GM21515 (cell line): ENCODE data around the gene CTTN.
"Not testable (repeated sequence)": the region's sequence is repeated elsewhere in the genome, so short reads cannot be mapped to it uniquely, and the experiment has no call there.

Experiments
- ATAC-seq: cut with Tn5 transposase; IDR thresholded peaks from one replicate; pipeline ENCODE4 v1.9.1; 2021; ENCODE audit not compliant: unreplicated experiment

The CTTN gene

GRCh38 chr11:70378506-70379134 lies 19.7 kb upstream of the CTTN start:
- ATAC-seq: no peak

DNA sequence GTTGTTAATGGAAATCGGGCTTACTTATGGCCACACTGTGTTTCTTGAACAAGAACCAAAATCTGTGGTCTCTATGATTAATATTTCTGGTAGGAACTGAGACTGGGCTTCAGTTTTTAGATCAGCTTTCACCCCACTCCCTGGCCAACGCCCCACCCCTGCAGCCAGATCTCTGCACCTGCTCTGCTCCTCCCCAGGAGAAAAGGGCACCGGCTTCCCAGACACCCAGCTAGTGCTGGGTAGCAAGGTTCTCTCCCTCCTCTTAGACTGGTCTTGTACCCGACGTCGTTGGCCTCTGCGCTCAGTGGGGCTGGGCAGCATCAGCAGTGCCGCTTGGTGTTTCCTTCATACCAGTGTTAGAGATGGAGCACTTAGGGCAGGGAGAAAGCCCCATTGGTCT lies 17.0 kb upstream of the CTTN start:
- ATAC-seq: no peak

GRCh38 chr11:70381872-70382861 lies 16.2 kb upstream of the CTTN start:
- ATAC-seq: no peak

DNA sequence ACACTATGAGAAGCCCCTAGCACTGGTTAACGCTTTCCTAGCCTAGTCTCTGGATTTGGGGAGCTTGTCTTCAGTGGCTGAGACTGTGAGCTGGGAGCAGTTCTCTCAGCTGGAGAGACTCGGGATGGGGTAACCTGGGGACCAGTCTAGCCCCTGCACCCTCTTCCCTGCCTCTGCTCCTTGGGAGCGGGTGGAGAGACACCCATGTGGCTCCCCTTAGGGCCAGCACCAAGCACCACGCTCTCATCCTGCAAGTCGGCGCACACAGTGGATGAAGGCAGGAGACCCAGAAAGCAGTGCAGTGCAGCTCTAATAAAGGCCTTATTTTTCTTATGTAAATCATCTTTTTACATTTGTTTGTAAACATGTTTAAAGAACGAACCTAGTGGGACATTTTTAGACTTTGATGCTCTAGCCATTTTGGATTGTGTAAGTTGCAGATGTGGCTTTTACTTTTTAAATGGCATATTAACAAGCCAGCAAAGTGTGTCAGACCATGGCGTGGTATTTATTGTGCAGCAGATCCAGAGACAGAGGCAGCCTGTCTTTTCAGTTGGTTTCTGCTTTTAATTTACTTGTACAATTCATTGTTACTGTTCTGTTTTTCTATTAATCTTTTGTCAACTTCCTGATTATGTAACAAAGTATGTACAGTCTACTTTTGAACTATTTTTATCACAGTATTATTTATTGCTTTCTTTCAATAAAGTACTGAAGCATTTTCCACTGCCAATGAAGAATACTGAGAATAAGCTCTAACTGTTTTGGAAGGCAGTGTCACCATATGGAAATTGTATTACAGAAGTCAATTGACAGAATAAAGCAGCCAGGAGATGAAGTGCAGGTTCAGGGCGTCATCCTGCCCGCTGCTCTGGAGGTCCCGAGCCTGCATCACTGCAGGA lies 14.4 kb upstream of the CTTN start:
- ATAC-seq: no peak

DNA sequence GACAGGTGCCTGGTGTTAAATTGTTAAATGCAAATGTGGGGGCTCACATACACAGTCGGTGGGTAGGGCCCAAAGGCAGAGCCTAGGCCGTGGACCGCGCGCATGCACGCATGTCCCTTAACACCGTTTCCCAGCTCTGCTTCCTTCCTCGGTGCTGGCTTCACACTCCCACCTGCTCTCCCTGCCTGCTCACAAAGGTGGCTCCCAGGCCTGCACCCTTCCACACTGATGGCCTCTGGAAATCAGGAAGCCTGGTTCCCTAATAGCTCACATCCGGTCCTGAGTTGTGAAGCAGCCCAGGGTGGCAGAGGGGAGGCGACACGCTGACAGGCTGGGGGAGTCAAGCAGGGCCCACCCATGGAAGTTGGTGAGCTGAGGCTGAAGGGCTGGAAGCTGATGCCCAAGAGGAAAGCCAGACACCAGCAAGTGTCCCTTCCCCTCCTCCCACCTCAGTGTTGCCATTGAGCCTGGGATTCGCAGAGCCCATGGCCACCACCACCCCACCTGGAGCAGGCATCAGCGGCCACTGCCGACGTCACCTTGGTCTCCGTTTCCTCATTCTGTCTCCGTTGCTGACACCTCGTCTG lies 13.7 kb upstream of the CTTN start:
- no peak for ATAC-seq

DNA sequence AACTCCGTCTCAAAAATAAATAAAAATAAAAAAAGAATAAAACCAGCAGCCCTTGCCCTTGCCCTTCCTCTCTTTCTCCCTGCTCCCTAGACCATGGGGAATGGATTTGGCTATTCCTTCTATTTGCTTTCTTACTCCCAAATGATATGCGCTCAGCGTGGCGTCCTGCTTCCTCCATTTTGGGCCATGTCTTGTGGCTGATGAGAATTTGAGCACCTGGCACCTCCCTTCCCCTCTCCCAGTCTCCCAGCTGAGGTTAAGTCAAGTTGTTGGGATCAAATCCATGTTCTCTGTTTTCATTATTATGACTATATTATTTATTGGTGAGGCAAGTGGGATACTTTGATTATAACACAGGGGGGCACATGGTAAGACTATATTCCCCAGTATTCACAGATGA lies 10.8 kb upstream of the CTTN start:
- ATAC-seq: no peak

- no peak for ATAC-seq
Measured at GRCh38 chr11:70389201-70389600, 9.1 kb upstream of the CTTN start.

- not testable (repeated sequence) for ATAC-seq
Measured at GRCh38 chr11:70390882-70391281, 7.4 kb upstream of the CTTN start.

DNA sequence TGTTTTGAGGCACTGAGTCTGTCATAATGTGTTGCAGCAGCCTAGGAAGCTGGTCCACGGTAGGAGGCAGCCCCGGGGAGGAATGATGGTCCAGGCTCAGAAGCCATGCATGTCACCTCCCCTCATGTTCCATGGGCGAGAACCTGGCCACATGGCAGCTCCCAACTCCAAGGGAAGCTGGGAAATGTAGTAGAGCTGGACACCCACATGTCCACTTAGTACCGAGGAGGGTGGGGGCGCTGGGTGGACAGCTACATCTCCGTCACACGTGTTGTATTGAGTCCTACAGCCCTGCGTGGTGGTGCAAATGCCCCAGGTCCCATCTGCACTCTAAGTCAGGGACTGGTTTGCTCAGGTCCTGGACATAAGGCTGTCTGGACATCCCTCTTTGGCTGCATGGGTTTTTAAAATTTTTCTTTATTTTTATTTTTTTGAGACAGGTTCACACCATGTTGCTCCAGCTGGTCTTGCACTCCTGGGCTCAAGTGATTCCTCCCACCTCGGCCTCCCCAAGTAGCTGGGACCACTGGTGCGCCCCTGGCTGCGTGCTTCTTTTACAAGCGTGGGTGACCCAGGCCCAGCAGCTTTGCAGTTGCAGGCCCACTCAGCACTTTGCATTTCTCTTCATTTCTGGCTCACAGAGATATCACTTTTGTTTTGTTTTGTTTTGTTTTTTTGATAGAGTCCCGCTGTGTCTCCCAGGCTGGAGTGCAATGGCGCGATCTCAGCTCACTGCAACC lies 3.9 kb upstream of the CTTN start:
- no peak for ATAC-seq

DNA sequence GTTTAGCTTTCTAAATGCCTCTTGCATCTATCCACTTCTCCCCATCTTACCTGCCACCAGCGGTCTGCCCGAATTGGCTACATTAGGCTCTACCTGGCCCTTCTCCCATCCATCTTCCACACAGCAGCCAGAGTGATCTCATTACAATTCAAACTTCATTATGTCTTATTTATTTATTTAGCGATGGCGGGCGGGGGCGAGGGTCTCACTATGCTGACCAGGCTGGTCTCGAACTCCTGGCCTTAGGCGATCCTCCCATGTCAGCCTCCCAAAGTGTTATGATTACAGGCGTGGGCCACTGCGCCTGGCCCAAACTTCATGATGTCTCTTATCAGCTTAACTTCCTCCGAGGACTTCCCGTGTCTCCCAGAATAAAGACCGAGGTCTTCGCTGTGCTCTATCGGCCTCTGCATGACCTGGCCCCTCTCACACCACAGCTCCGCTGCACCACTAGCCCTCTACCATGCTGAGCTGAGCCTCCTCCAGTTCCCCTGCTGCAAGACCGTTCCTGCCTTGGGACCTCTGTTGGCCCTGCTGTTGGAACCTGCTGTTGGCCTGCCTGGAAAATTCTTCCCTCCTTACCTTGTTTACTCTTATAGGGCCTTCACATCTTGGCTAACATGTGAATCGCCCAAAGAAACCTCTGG lies 870 bp upstream of the CTTN start:
- ATAC-seq: peak; percentile 22

DNA sequence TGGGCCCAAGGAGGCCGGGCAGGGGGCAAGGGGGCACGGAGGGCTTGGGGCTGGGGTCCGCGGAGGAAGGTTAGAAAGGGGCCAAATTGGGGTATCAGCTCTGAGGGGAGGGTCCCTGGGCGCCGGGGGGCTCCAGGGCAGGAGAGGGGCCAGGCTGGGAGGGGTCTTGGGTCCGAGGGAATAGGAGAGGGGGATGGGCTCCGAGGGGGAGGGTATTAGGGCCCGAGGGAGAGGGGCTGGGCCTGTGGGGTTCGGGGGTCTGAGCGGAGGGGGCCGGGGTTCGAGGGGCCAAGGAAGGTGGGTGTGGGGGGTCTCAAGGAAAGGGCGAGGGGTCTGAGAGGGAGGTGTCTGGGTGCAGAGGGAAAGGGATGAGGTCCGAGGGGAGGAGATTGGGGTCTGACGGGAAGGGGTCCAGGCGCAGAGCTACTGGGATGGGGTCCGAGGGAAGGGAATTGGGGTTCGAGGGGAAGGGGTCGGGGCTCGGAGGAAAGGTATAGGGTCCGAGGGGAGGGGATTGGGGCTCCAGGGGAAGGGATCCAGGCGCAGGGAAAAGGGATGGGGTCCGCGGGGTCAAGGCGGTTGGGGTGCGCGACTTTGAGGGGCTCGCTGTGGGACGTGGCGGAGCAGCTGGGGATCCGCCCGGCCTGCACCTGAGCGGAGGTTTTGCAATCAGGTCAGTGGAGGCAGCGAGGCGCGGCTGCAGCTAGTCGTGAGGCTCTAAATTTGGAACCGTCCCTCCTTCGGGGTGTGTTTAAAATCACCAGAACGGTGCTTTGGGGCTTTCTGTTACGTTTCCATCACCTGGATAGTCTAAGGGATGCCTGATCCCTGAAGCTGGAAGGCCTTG lies 728 bp downstream of the CTTN start:
- ATAC-seq: no peak

GRCh38 chr11:70399681-70400112 lies 1.4 kb downstream of the CTTN start:
- ATAC-seq: no peak

DNA sequence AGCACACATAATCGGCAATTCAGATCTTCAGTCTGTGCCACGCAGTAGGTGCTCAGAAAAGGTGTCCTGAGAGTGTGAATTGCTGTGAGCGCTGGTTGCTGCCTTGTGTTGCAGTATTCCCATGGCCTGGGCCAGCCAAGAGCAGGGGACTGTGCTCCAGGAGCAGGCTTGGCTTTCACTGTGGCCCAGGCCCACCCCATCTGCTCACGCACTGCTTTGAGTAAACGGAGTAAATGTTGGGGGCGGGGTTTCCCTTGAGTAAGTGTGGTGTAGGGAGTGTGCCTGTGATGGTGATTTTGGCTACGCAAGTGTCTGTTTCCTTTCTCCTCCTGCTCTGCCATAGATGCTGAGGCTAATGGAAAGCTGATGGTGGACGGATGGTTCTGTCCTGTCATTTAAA lies 2.3 kb downstream of the CTTN start:
- no peak for ATAC-seq

DNA sequence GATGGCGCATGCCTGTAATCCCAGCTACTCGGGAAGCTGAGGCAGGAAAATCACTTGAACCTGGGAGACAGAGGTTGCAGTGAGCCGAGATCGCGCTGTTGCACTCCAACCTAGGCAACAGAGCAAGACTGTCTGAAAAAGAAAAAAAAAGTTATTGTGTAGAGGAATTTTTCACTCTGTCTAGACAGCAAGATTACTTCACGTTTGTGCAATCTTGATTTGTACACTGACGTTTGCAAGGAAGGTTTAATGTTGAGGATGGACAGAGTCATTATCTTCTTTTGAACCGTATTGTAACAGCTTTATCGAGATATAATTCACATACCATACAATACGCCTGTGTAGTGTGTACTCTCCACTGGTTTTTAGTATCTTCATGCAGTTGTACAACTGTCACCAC lies 3.7 kb downstream of the CTTN start:
- ATAC-seq: no peak

DNA sequence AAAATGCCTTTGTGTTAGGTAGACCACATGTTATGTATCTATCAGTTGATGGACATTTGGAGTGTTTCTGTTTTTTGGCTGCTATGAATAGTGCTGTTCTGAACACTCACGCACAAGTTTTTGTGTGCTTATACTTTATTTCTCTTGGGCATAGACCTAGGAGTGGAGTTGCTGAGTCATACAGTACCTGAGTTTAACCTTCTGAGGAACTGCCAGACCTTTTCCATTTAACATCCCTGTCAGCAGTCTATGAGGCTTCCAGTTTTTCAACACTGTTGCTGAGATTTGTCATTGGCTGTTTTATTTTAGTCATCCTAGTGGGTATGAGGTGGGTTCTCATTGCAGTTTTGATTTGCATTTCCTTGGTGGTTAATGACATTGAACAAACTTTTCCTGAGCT lies 4.4 kb downstream of the CTTN start:
- ATAC-seq: no peak

GRCh38 chr11:70404244-70404643 lies 5.9 kb downstream of the CTTN start:
- ATAC-seq: no peak

DNA sequence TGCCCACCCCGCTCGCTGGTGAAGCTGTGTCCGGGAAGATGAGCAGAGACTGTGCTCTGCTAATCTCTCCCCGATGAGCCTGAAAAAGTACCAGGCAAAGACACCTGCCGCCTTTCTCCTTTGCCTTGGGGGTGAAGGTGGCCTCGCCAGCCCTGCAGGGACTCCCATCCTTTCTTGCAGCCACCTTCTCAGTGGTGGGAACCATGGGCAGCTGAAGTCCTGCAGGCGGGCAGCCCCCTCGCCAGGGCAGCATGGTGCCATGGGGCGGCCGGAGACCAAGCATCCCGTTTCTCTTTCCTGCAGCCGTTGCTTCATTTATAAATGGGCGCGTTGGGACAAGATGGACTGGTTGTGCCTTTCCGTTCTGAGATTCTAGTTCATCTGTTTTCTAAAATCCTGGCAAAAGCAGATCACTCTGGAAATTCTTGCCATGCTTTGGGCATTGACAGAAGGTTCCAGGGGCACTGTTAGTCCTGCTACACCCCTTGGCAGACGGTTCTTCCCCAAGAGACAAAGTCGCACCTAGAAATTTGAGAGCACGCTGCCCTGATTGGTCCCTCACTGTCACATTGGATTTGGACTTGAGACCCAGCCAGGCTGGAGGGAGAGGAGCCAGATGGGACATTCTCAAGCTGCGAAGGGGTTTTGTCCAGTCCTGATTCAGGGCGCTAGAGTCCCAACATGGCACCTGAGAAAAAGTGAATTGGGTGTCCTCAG lies 7.5 kb downstream of the CTTN start:
- no peak for ATAC-seq

DNA sequence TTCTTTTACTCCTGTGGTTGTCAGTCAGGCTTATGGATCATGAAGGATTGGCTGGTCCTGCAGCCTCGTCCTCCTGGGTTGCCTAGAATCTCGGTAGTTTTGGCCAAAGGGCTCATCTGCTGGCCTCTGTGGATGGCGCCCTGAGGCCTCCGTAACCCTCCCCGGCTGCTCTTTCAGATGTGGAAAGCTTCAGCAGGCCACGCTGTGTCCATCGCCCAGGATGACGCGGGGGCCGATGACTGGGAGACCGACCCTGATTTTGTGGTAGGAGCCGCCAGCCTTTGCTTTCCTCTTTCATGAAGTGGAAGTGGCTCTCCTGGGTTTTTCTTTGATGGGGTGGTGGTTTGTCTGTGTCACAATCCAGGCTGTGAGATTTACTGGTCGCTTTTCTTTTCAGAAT lies 8.8 kb downstream of the CTTN start:
- no peak for ATAC-seq
